Activated CD4-positive, alpha-beta T cell treated with anti-CD3 and anti-CD28 coated beads for 48 hours (primary cell): ENCODE data around the gene LRCOL1.

Experiments used
- DNase-seq: peaks from one replicate; pipeline ENCODE4 v3.0.0-alpha.2; 2020

Gene LRCOL1

GRCh38 chr12:132610051-132610759, at the start of gene LRCOL1:
TSS of gene LRCOL1 (minus strand) at chr12:132610582. CDS start at chr12:132606251, 4,331 bp downstream.
- DNase-seq, result no peak

GRCh38 chr12:132660052-132660451, 49.7 kb upstream of the LRCOL1 start:
- no peak for DNase-seq

- DNase-seq, result no peak
These were observed 48.8 kb upstream of the LRCOL1 start for GRCh38 chr12:132659146-132659545.

- no peak for DNase-seq
These were observed 47.9 kb upstream of the LRCOL1 start for GRCh38 chr12:132658149-132658894.

- DNase-seq, result no peak
These were observed 46.8 kb upstream of the LRCOL1 start for GRCh38 chr12:132657004-132657727.

GRCh38 chr12:132653567-132654290, 43.3 kb upstream of the LRCOL1 start:
- no peak for DNase-seq

- DNase-seq, result no peak
These were observed 41.2 kb upstream of the LRCOL1 start for GRCh38 chr12:132651444-132652100.

GRCh38 chr12:132649226-132649945, 39.0 kb upstream of the LRCOL1 start:
- no peak for DNase-seq

GRCh38 chr12:132648616-132649225, 38.3 kb upstream of the LRCOL1 start:
- DNase-seq, result no peak

GRCh38 chr12:132647858-132648257, 37.5 kb upstream of the LRCOL1 start:
- DNase-seq, result no peak

GRCh38 chr12:132646850-132647249, 36.5 kb upstream of the LRCOL1 start:
- DNase-seq, result no peak

- no peak for DNase-seq
These were observed 32.8 kb upstream of the LRCOL1 start for GRCh38 chr12:132642846-132643835.

- DNase-seq, result no peak
These were observed 31.6 kb upstream of the LRCOL1 start for GRCh38 chr12:132641811-132642650.

GRCh38 chr12:132640936-132641335, 30.6 kb upstream of the LRCOL1 start:
- DNase-seq, result no peak

GRCh38 chr12:132639956-132640520, 29.7 kb upstream of the LRCOL1 start:
- DNase-seq, result no peak

- DNase-seq, result peak; percentile 31
These were observed 28.4 kb upstream of the LRCOL1 start for GRCh38 chr12:132638541-132639408.

- DNase-seq, result no peak
These were observed 27.4 kb upstream of the LRCOL1 start for GRCh38 chr12:132637811-132638210.
